ENCODE results near the gene TANC1.

TANC1 gene

DNA sequence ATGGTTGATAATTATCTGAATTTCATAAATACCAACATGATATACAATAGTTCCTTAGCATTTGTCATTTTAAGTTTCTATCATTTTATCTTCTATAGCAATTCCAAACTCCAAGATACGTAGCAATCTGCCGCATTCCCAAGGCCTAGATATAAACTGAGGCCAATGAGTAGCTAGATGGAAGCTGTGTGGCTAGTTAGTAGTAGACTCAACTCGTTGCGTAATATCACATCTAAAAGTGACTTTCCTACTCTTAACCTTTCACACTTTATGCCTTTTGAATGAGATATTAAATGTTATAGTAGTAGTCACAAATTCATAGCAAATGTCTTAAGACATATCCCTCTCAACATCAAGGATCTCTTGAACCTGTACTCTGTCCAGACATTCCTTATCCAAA is 284.5 kb downstream of the TANC1 start:
- DNase-seq (ENCODE audit: low read depth, low spot score) = no peak
- in situ Hi-C loops (cut with HindIII; ENCODE audit: low sequenced_read_pairs) = no loop called here
- no peak overlapping the region for H3K4me3 ChIP-seq (ENCODE audit: low read depth, low read length)
- TF ChIP-seq, protein P1, sequence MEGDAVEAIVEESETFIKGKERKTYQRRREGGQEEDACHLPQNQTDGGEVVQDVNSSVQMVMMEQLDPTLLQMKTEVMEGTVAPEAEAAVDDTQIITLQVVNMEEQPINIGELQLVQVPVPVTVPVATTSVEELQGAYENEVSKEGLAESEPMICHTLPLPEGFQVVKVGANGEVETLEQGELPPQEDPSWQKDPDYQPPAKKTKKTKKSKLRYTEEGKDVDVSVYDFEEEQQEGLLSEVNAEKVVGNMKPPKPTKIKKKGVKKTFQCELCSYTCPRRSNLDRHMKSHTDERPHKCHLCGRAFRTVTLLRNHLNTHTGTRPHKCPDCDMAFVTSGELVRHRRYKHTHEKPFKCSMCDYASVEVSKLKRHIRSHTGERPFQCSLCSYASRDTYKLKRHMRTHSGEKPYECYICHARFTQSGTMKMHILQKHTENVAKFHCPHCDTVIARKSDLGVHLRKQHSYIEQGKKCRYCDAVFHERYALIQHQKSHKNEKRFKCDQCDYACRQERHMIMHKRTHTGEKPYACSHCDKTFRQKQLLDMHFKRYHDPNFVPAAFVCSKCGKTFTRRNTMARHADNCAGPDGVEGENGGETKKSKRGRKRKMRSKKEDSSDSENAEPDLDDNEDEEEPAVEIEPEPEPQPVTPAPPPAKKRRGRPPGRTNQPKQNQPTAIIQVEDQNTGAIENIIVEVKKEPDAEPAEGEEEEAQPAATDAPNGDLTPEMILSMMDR (IDR thresholded peaks at IDR 0.05; ENCODE audit: low read depth, low read length) = no peak

DNA sequence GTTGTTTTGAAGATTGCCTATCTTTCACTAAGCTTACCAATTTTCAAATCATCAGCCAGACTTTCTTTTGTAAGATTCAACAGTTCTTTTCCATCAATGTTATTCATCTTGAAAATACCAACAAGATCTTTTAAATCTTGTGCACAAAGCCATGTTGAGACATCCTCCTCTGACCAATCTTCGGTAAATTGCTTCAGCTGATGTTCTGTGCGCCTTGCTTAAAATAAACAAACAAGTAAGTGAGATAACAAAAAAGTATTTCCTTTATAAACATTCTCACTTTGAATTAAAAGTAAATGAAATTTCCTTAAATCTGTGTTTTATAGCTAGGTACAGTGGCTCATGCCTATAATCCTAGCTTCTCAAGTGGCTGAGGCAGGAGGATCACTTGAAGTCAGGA is 287.7 kb downstream of the TANC1 start:
- DNase-seq (ENCODE audit: low read depth, low spot score) = peak; percentile 28
- in situ Hi-C loops (cut with HindIII; ENCODE audit: low sequenced_read_pairs) = no loop called here

DNA sequence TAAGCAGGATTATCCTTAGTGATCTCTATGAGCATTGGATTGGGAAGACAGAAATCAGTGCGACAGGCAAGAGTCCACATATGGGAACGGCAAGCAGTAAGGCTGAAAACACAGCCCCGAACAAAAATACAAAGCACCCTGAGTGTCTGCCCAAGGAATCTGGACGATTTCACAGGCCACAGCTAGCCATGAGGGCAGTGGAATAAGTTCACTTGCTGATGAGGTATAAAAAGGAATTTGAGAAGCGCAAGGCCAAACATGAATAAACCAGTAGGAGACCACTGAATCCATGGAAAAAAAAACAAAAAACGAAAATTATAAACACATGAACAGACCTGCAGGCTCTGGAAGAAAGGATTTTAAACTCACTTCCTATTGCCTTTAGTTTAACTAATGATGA is 293.8 kb downstream of the TANC1 start:
- in situ Hi-C loops (cut with HindIII; ENCODE audit: low sequenced_read_pairs) = no loop called here
- TF ChIP-seq, protein P1 (IDR thresholded peaks at IDR 0.05; ENCODE audit: low read depth, low read length) = no peak
- DNase-seq (ENCODE audit: low read depth, low spot score) = peak; percentile 62
- H3K4me3 ChIP-seq (ENCODE audit: low read depth, low read length) = no peak overlapping the region

More for the DNA sequence above, 287.7 kb downstream of the TANC1 start:
- TF ChIP-seq, protein P1 (IDR thresholded peaks at IDR 0.05; ENCODE audit: low read depth, low read length) = no peak
- no peak overlapping the region for H3K4me3 ChIP-seq (ENCODE audit: low read depth, low read length)

DNA sequence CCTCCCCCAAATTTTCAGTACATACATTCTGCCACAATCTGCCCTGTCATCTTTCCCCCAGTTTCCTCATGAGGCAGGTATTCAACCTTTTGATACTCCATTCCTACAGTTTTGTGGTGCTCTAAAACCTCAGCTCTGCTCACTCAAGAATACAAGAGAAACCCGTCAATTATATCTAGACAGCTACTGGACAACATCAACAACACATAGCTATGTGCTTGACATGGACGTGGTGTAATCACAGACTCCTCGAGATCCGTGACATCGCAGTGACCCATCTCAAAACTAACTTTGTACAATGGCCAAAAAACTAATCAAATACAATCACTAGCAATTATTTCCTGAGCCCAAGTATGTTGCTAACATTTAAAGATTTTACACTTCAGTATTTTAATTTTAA is 294.5 kb downstream of the TANC1 start:
- DNase-seq (ENCODE audit: low read depth, low spot score) = no peak
- TF ChIP-seq, protein P1 (IDR thresholded peaks at IDR 0.05; ENCODE audit: low read depth, low read length) = no peak
- in situ Hi-C loops (cut with HindIII; ENCODE audit: low sequenced_read_pairs) = no loop called here
- H3K4me3 ChIP-seq (ENCODE audit: low read depth, low read length) = no peak overlapping the region

DNA sequence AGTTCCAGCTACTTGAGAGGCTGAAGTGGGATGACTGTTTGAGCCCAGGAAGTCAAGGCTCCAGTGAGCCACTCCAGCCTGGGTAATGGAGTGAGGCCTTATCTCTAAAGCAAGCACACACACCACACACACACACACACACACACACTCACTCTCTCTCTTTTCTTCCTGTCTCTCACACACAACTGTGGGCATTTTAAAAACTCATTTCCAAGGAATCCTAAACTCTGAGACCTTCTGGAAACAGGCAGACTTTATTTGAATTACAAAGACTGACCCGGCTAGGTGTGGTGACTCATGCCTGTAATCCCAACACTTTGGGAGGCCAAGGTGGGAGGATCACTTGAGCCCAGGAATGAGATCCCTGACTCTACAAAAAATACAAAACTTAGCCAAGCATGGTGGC is 296.7 kb downstream of the TANC1 start:
- TF ChIP-seq, protein P1 (IDR thresholded peaks at IDR 0.05; ENCODE audit: low read depth, low read length) = no peak
- in situ Hi-C loops (cut with HindIII; ENCODE audit: low sequenced_read_pairs) = no loop called here
- peak; percentile 49 for DNase-seq (ENCODE audit: low read depth, low spot score)
- H3K4me3 ChIP-seq (ENCODE audit: low read depth, low read length) = no peak overlapping the region

DNA sequence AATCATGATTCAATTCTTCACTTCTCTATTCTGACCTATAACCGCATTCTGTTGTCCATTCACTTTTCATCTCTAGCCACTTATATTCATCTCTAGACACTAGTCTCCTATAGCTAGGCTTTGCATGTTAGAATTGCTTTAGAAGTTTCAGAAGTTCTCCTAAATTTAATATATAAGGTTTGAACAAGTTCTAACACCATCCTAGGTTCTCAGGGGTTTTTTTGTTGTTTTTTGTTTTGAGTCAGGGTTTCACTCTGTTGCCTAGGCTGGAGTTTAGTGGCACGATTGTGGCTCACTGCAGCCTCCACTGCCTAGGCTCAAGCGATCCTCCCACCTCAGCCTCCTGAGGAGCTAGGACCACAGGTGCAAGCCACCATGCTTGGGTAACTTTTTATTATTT is 298.1 kb downstream of the TANC1 start:
- TF ChIP-seq, protein P1 (IDR thresholded peaks at IDR 0.05; ENCODE audit: low read depth, low read length) = no peak
- H3K4me3 ChIP-seq (ENCODE audit: low read depth, low read length) = no peak overlapping the region
- in situ Hi-C loops (cut with HindIII; ENCODE audit: low sequenced_read_pairs) = no loop called here
- DNase-seq (ENCODE audit: low read depth, low spot score) = no peak

DNA sequence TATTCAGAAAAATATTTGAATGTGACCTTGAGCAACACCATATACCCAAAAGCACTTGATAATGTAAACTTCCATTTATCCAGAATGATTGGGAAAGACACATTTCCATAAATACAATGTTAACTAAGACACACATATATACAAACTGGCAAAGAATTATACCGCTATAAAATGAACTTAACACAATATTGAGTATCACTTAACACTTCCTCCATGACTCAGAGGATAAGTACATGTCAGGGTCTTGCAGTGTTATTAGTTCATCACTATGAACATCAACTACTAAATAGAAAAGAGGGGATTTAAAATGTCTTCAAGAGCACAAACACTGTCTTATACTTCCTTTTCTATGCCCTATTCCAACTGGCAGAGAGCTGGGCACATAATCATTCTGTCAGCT is 299.5 kb downstream of the TANC1 start:
- in situ Hi-C loops (cut with HindIII; ENCODE audit: low sequenced_read_pairs) = no loop called here
- H3K4me3 ChIP-seq (ENCODE audit: low read depth, low read length) = no peak overlapping the region
- DNase-seq (ENCODE audit: low read depth, low spot score) = peak; percentile 12
- TF ChIP-seq, protein P1 (IDR thresholded peaks at IDR 0.05; ENCODE audit: low read depth, low read length) = no peak
